Prostate gland (tissue), 2 donors: ENCODE data around the gene THEMIS2.

Experiments used
- POLR2A ChIP-seq: fragments of 450-650 bp; IDR thresholded peaks from one replicate; pipeline ENCODE4 v1.6.1; 2016; ENCODE audit warnings: antibody characterized with exemption, mild to moderate bottlenecking
- POLR2AphosphoS5 ChIP-seq: sonication (generic); formaldehyde crosslinking; IDR thresholded peaks from one replicate; pipeline ENCODE4 v1.6.1; 2017; ENCODE audit warnings: antibody characterized with exemption
- TF ChIP-seq, protein P1 (sequence below), 4 experiments: fragments of 200-600 bp in 2 of 4; fragments of 450-650 bp in 2 of 4; sonication (generic) in 2 of 4; IDR thresholded peaks; 1 replicate in 3 of 4; 2 replicates in 1 of 4; pipeline ENCODE4 v1.5.1; 2016 to 2019; ENCODE audit warnings: antibody characterized with exemption in 4 of 4, mild to moderate bottlenecking in 2 of 4, moderate library complexity in 2 of 4

DNA sequence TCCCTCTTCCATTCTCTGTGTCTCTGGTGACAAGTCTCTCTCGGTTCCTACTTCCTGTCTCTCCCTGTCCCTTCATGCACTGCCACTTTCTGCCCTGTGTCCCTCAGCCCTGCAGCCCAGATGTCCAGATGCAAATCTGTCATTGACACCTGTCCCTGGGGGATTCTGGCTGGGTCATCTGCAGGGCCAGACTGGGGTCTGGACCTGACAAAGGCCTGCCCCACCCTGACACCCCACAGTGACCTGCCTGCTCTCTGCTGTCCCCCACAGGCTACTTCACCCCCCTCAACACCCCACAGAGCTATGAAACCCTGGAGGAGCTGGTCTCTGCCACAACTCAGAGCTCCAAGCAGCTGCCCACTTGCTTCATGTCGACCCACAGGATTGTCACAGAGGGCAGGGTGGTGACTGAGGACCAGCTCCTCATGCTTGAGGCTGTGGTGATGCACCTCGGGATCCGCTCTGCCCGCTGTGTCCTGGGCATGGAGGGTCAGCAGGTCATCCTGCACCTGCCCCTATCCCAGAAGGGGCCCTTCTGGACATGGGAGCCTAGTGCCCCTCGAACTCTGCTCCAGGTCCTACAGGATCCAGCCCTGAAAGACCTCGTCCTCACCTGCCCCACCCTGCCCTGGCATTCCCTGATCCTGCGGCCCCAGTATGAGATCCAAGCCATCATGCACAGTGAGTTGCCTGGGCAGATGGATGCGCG lies 7.2 kb downstream of the THEMIS2 start:
- TF ChIP-seq, protein P1, sequence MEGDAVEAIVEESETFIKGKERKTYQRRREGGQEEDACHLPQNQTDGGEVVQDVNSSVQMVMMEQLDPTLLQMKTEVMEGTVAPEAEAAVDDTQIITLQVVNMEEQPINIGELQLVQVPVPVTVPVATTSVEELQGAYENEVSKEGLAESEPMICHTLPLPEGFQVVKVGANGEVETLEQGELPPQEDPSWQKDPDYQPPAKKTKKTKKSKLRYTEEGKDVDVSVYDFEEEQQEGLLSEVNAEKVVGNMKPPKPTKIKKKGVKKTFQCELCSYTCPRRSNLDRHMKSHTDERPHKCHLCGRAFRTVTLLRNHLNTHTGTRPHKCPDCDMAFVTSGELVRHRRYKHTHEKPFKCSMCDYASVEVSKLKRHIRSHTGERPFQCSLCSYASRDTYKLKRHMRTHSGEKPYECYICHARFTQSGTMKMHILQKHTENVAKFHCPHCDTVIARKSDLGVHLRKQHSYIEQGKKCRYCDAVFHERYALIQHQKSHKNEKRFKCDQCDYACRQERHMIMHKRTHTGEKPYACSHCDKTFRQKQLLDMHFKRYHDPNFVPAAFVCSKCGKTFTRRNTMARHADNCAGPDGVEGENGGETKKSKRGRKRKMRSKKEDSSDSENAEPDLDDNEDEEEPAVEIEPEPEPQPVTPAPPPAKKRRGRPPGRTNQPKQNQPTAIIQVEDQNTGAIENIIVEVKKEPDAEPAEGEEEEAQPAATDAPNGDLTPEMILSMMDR (IDR thresholded peaks at IDR 0.05) = no peak
- no peak for TF ChIP-seq POLR2A
- TF ChIP-seq POLR2AphosphoS5 = no peak
